Activated CD4-positive, alpha-beta memory T cell treated with anti-CD3 and anti-CD28 coated beads for 36 hours (primary cell): ENCODE data around the gene SH2D4B. TPM values are rescaled to one million over a fixed set of nuclear protein-coding genes. Genes with fewer than 3 reads are reported as not detected.
"Not testable (repeated sequence)": the region's sequence is repeated elsewhere in the genome, so short reads cannot be mapped to it uniquely, and the experiment has no call there.

ENCODE experiments used
- CTCF ChIA-PET: fragments of 350-600 bp; sonication (Branson Sonifier 250); formaldehyde crosslinking; loops from one replicate; lab custom pipeline; 2021; ENCODE audit warnings: antibody characterized with exemption, inconsistent platforms; lab: Charles Lee
- POLR2A ChIA-PET: fragments of 350-600 bp; sonication (Branson Sonifier 250); formaldehyde crosslinking; loops from one replicate; lab custom pipeline; 2021; ENCODE audit warnings: antibody characterized with exemption; lab: Charles Lee
- DNase-seq: peaks from one replicate; pipeline ENCODE4 v3.0.0-alpha.2; 2020
- H3K27ac Mint-ChIP-seq: one replicate; pipeline ENCODE4 v1.8.0; 2021; ENCODE audit warnings: mixed read lengths
- H3K27me3 Mint-ChIP-seq: one replicate; pipeline ENCODE4 v1.8.0; 2021; ENCODE audit warnings: mixed read lengths
- H3K36me3 Mint-ChIP-seq: one replicate; pipeline ENCODE4 v1.8.0; 2021; ENCODE audit warnings: mixed read lengths
- H3K4me1 Mint-ChIP-seq: one replicate; pipeline ENCODE4 v1.8.0; 2021; ENCODE audit warnings: low read depth, mixed read lengths
- H3K4me3 Mint-ChIP-seq: one replicate; pipeline ENCODE4 v1.8.0; 2021; ENCODE audit warnings: mild to moderate bottlenecking, mixed read lengths
- H3K9me3 Mint-ChIP-seq: one replicate; pipeline ENCODE4 v1.8.0; 2021; ENCODE audit warnings: mixed read lengths
- intact Hi-C: fragments of 100-400 bp; cut with micrococcal nuclease; formaldehyde crosslinking; loops from one replicate; pipeline ENCODE4 v1.15.1; 2023
- total RNA-seq, 2 experiments: library from RNA; stranded (reverse); gene quantifications; one replicate each; pipeline ENCODE4 v1.2.3, GENCODE V29; 2021

The SH2D4B gene
- total RNA-seq, 2 experiments from 2014 or later: 0.12 TPM; not detected in 1

- Mint-ChIP-seq H3K36me3 (peaks cover 3% of the 10 kb centered on the region), H3K9me3 (no peaks in the 10 kb centered on the region), H3K27me3 (no peaks in the 10 kb centered on the region), H3K4me1 (peaks cover 15% of the 10 kb centered on the region), H3K4me3 (no peak overlapping the region), H3K27ac (no peak overlapping the region)
- intact Hi-C loops: loop anchor here (5.0 kb wide), 1 partner anchor 124 kb away; no protein-coding TSS in a partner anchor
- DNase-seq: no peak
- ChIA-PET POLR2A (no interaction called here), CTCF (interaction anchor here (0.9 kb wide), 1 partner anchor 94 kb away, joined by 3 read pairs; no protein-coding TSS in a partner anchor)
Observed at GRCh38 chr10:80538481-80539185, 931 bp downstream of the SH2D4B start.

GRCh38 chr10:80539421-80540031 lies 1.8 kb downstream of the SH2D4B start:
- intact Hi-C loops: loop anchor here (5.0 kb wide), 1 partner anchor 123 kb away; no protein-coding TSS in a partner anchor
- Mint-ChIP-seq H3K4me1 (peaks cover 15% of the 10 kb centered on the region), H3K27ac (no peak overlapping the region), H3K36me3 (peaks cover 3% of the 10 kb centered on the region), H3K9me3 (no peaks in the 10 kb centered on the region), H3K4me3 (no peak overlapping the region), H3K27me3 (no peaks in the 10 kb centered on the region)
- ChIA-PET POLR2A (no interaction called here), CTCF (interaction anchor here (1.2 kb wide), 1 partner anchor 57 kb away, joined by 3 read pairs; no protein-coding TSS in a partner anchor)
- no peak for DNase-seq

- POLR2A ChIA-PET: no interaction called here
- no peaks in the 10 kb centered on the region for H3K9me3 Mint-ChIP-seq
- CTCF ChIA-PET: interaction anchor here (1.2 kb wide), 1 partner anchor 57 kb away, joined by 3 read pairs; no protein-coding TSS in a partner anchor
Observed at GRCh38 chr10:80540136-80540535, 2.4 kb downstream of the SH2D4B start.

GRCh38 chr10:80540618-80540980 lies 2.9 kb downstream of the SH2D4B start:
- DNase-seq: no peak
- H3K4me3 Mint-ChIP-seq: no peak overlapping the region
- no peaks in the 10 kb centered on the region for H3K27me3 Mint-ChIP-seq
- no peaks in the 10 kb centered on the region for H3K9me3 Mint-ChIP-seq
- H3K4me1 Mint-ChIP-seq: peaks cover 15% of the 10 kb centered on the region
- peaks cover under 1% of the 10 kb centered on the region for H3K36me3 Mint-ChIP-seq
- ChIA-PET POLR2A (no interaction called here), CTCF (interaction anchor here (1.2 kb wide), 1 partner anchor 56 kb away, joined by 3 read pairs; no protein-coding TSS in a partner anchor)
- no peak overlapping the region for H3K27ac Mint-ChIP-seq
- intact Hi-C loops: no loop called here

More at GRCh38 chr10:80540136-80540535, 2.4 kb downstream of the SH2D4B start:
- no peaks in the 10 kb centered on the region for H3K27me3 Mint-ChIP-seq
- H3K4me1 Mint-ChIP-seq: peaks cover 15% of the 10 kb centered on the region
- intact Hi-C loops: no loop called here
- no peak for DNase-seq
- H3K27ac Mint-ChIP-seq: no peak overlapping the region
- H3K4me3 Mint-ChIP-seq: no peak overlapping the region
- H3K36me3 Mint-ChIP-seq: peaks cover 3% of the 10 kb centered on the region

DNA sequence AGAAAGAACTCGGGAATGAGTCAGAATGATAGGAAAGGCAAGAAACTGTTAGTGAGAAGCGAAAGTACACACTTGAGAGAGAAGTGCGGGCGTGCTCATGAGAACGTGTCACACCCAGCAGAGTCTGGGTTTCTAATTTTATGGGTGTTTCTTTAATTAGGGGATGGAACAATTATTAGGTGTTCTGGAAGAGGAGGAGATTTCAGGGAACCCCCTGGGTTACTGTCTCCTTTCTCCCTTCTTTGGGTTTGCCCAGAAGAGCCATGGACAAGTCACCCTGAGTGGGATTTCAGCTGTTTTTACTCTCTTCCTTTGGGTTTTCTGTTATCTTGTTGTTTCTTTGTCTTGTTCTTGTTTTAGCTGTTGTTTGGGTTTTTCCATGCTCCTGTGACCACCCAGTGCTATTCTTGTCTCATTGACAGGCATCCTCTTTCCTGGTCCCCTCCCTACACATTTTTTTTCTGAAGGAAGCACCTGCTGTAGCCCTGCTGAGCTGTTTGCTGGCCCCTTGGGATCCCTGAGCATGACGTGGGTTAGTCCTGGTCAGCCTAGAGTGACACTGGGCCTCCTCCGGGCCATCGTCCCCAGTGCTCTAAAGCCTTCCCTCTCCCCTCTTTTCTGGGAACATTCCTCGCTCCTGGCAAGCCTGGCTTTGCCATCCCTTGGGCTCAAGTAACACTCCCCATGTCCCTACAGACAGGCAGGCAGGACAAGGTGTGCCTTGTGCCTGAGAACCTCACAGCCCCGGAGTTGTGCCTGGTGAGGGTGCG lies 3.5 kb downstream of the SH2D4B start:
- intact Hi-C loops: no loop called here
- no peaks in the 10 kb centered on the region for H3K9me3 Mint-ChIP-seq
- ChIA-PET POLR2A (no interaction called here), CTCF (interaction anchor here (1.2 kb wide), 1 partner anchor 56 kb away, joined by 3 read pairs; no protein-coding TSS in a partner anchor)
- no peak overlapping the region for H3K4me3 Mint-ChIP-seq
- no peaks in the 10 kb centered on the region for H3K27me3 Mint-ChIP-seq
- no peak for DNase-seq
- no peak overlapping the region for H3K27ac Mint-ChIP-seq
- no peaks in the 10 kb centered on the region for H3K36me3 Mint-ChIP-seq
- peaks cover 15% of the 10 kb centered on the region for H3K4me1 Mint-ChIP-seq

GRCh38 chr10:80542053-80542452 lies 4.4 kb downstream of the SH2D4B start:
- Mint-ChIP-seq H3K27ac (no peak overlapping the region), H3K9me3 (no peaks in the 10 kb centered on the region), H3K27me3 (no peaks in the 10 kb centered on the region), H3K4me3 (no peak overlapping the region), H3K4me1 (peaks cover 11% of the 10 kb centered on the region), H3K36me3 (no peaks in the 10 kb centered on the region)
- no peak for DNase-seq
- intact Hi-C loops: no loop called here
- POLR2A ChIA-PET: no interaction called here
- CTCF ChIA-PET: no interaction called here

DNA sequence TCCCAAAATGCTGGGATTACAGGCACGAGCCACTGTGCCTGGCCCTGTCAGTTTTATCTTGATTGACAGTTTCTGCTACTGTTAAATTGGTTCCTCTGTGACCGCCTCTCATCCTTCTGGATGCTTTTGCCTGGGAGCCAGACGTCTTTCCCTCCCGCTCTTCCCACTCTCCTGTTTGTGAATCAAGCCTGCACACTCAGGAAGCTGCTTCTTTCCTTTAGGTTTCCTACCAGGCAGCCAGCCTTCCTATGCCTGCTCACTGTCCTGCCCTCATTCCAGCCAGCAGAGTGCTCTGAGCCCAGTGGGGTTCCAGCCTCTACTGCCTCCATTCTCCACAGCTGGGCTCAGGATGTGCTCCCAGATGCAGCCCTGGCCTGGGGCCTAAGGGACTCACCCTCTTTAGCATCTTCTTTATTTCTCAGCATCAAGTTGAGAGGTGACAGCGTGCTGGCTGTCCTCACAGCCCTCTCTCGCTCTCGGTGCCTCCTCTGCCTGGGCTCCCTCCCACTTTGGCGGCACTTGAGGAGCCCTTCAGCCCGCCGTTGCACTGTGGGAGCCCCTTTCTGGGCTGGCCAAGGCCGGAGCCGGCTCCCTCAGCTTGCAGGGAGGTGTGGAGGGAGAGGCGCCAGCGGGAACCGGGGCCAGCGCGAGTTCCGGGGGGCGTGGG lies 5.1 kb downstream of the SH2D4B start:
- Mint-ChIP-seq H3K36me3 (no peaks in the 10 kb centered on the region), H3K4me3 (no peak overlapping the region), H3K4me1 (peaks cover 11% of the 10 kb centered on the region), H3K9me3 (no peaks in the 10 kb centered on the region), H3K27me3 (no peaks in the 10 kb centered on the region), H3K27ac (no peak overlapping the region)
- DNase-seq: no peak
- ChIA-PET POLR2A (no interaction called here), CTCF (no interaction called here)
- intact Hi-C loops: no loop called here

DNA sequence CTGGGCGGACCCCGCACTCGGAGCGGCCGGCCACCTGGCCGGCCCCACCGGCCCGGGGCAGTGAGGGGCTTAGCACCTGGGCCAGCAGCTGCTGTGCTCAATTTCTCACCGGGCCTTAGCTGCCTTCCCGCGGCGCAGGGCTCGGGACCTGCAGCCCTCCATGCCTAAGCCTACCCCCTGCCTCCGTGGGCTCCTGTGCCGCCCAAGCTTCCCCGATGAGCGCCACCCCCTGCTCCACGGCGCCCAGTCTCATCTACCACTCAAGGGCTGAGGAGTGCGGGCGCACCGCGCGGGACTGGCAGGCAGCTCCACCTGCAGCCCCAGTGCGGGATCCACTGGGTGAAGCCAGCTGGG lies 5.6 kb downstream of the SH2D4B start:
- intact Hi-C loops, DNase-seq, H3K9me3 Mint-ChIP-seq, H3K27me3 Mint-ChIP-seq, H3K27ac Mint-ChIP-seq, H3K4me3 Mint-ChIP-seq, POLR2A ChIA-PET, H3K36me3 Mint-ChIP-seq, CTCF ChIA-PET: not testable (repeated sequence)
- peaks cover 11% of the 10 kb centered on the region for H3K4me1 Mint-ChIP-seq

- intact Hi-C loops: no loop called here
- no peaks in the 10 kb centered on the region for H3K9me3 Mint-ChIP-seq
- POLR2A ChIA-PET: no interaction called here
- no peak overlapping the region for H3K4me3 Mint-ChIP-seq
- CTCF ChIA-PET: no interaction called here
- H3K36me3 Mint-ChIP-seq: no peaks in the 10 kb centered on the region
- H3K4me1 Mint-ChIP-seq: peaks cover 11% of the 10 kb centered on the region
- no peak for DNase-seq
- peaks cover 2% of the 10 kb centered on the region for H3K27me3 Mint-ChIP-seq
- no peak overlapping the region for H3K27ac Mint-ChIP-seq
Observed at GRCh38 chr10:80544316-80544953, 6.7 kb downstream of the SH2D4B start.

GRCh38 chr10:80545258-80545881 lies 7.7 kb downstream of the SH2D4B start:
- CTCF ChIA-PET: no interaction called here
- Mint-ChIP-seq H3K9me3 (no peaks in the 10 kb centered on the region), H3K27me3 (peaks cover 2% of the 10 kb centered on the region), H3K27ac (no peak overlapping the region), H3K4me3 (no peak overlapping the region), H3K36me3 (no peaks in the 10 kb centered on the region), H3K4me1 (peaks cover 11% of the 10 kb centered on the region)
- intact Hi-C loops: no loop called here
- DNase-seq: no peak
- POLR2A ChIA-PET: no interaction called here

DNA sequence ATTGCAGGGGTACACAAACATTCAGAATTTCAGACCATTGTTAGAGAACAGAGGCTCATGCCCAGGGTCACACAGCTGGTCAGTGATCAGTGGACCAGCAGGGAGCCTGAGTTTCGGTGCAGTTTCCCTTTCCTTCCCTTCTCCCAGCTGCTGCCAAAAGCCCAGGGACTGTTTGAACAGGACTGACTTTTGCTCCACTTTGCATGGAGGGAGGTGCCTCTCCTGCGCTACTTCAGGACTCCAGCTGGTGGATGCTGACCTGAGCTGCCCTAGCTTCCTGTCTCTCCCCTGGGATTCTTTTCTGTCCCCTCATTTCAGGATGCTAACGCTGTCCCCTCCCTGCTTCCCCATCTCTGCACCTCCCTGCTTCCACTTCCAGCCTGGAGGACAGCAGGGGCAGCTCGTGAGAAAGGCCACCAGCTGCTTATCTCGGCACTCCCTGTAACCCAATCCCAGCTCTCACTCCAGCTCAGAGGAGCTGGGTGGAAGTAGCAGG lies 14.5 kb downstream of the SH2D4B start:
- DNase-seq: no peak
- H3K4me3 Mint-ChIP-seq: no peak overlapping the region
- POLR2A ChIA-PET: no interaction called here
- no peaks in the 10 kb centered on the region for H3K9me3 Mint-ChIP-seq
- no peaks in the 10 kb centered on the region for H3K4me1 Mint-ChIP-seq
- intact Hi-C loops: no loop called here
- H3K36me3 Mint-ChIP-seq: no peaks in the 10 kb centered on the region
- no peak overlapping the region for H3K27ac Mint-ChIP-seq
- CTCF ChIA-PET: no interaction called here
- H3K27me3 Mint-ChIP-seq: peaks cover 2% of the 10 kb centered on the region
